H1 (cell line): ENCODE results near the gene AIPL1. TPM values are rescaled to one million over a fixed set of nuclear protein-coding genes. Genes with fewer than 3 reads are reported as not detected.

Experiments
- CTCF ChIA-PET: fragments of 300-600 bp; sonication (Branson Sonifier 250); formaldehyde crosslinking; loops from one replicate; lab custom pipeline; 2021; ENCODE audit not compliant: partially characterized antibody; lab: Charles Lee
- POLR2A ChIA-PET: fragments of 300-600 bp; sonication (Branson Sonifier 250); formaldehyde crosslinking; loops from one replicate; lab custom pipeline; 2021; ENCODE audit warnings: inconsistent platforms; ENCODE audit not compliant: partially characterized antibody; lab: Charles Lee
- DNase-seq, 2 experiments: peaks; one replicate each; pipeline versions ENCODE4 v3.0.0 to v3.0.0-alpha.2; 2010 to 2022; ENCODE audit warnings: low spot score in 2 of 2, low read depth in 1 of 2, mixed read lengths in 1 of 2
- FAIRE-seq: peaks from 2 replicates; lab custom pipeline; 2011; peaks lifted over from hg19 to GRCh38; lab: Jason Lieb, UNC
- H2AFZ ChIP-seq: 2 replicates; pipeline ENCODE4 v1.8.1; 2012; ENCODE audit warnings: low read length, inconsistent platforms
- H2AK5ac ChIP-seq: 2 replicates; pipeline ENCODE4 v1.6.1; 2013; ENCODE audit warnings: low read depth, low read length
- H2BK120ac ChIP-seq: replicated peaks from 2 replicates; pipeline ENCODE3; 2013; ENCODE audit warnings: low read depth, low read length, inconsistent platforms
- H2BK12ac ChIP-seq: 2 replicates; pipeline ENCODE4 v1.6.1; 2013; ENCODE audit warnings: low read depth, low read length
- H2BK15ac ChIP-seq: 2 replicates; pipeline ENCODE4 v1.6.1; 2013; ENCODE audit warnings: low read length
- H2BK20ac ChIP-seq: 2 replicates; pipeline ENCODE4 v1.6.1; 2013; ENCODE audit warnings: low read length
- H2BK5ac ChIP-seq: 2 replicates; pipeline ENCODE4 v1.6.1; 2013; ENCODE audit warnings: low read depth, low read length
- H3K14ac ChIP-seq: 2 replicates; pipeline ENCODE4 v1.6.1; 2013; ENCODE audit warnings: inconsistent platforms; ENCODE audit not compliant: insufficient read length
- H3K18ac ChIP-seq: 2 replicates; pipeline ENCODE4 v1.6.1; 2013; ENCODE audit warnings: low read length; ENCODE audit errors: extremely low read depth
- H3K23ac ChIP-seq: 2 replicates; pipeline ENCODE4 v1.6.1; 2013; ENCODE audit warnings: inconsistent platforms; ENCODE audit not compliant: insufficient read length
- H3K23me2 ChIP-seq: 2 replicates; pipeline ENCODE4 v1.6.1; 2013; ENCODE audit warnings: low read depth, low read length
- H3K27ac ChIP-seq: 2 replicates; pipeline ENCODE4 v1.6.1; 2011; ENCODE audit warnings: low read depth, low read length, inconsistent platforms
- H3K27me3 ChIP-seq, 4 experiments: replicated peaks in 1 of 4; 1 replicate in 1 of 4; 2 replicates in 3 of 4; pipeline versions ENCODE4 v1.6.1 to v1.8.1; 2011 to 2013; ENCODE audit warnings: low read length in 3 of 4, mild to moderate bottlenecking in 3 of 4, inconsistent platforms in 2 of 4, mixed read lengths in 2 of 4, moderate library complexity in 1 of 4; ENCODE audit not compliant: control insufficient read depth in 3 of 4, insufficient read depth in 3 of 4; ENCODE audit errors: extremely low read depth in 1 of 4
- H3K36me3 ChIP-seq, 4 experiments: 2 replicates each; pipeline versions ENCODE4 v1.6.1 to v1.8.1; 2011 to 2013; ENCODE audit warnings: mild to moderate bottlenecking in 4 of 4, low read length in 3 of 4, moderate library complexity in 2 of 4, control low read depth in 1 of 4, inconsistent platforms in 1 of 4; ENCODE audit not compliant: insufficient read depth in 4 of 4, control insufficient read depth in 2 of 4
- H3K4ac ChIP-seq: replicated peaks from 2 replicates; pipeline ENCODE3; 2013; ENCODE audit warnings: low read length, low read depth, mixed read lengths, inconsistent platforms; ENCODE audit not compliant: insufficient read length
- H3K4me1 ChIP-seq, 4 experiments: replicated peaks in 1 of 4; 1 replicate in 1 of 4; 2 replicates in 3 of 4; pipeline versions ENCODE4 v1.6.1 to v1.8.1; 2011 to 2013; ENCODE audit warnings: low read length in 3 of 4, inconsistent platforms in 2 of 4, mixed read lengths in 1 of 4; ENCODE audit not compliant: insufficient read depth in 4 of 4, control insufficient read depth in 3 of 4
- H3K4me2 ChIP-seq, 2 experiments: 2 replicates each; pipeline versions ENCODE4 v1.6.1 to v1.8.1; 2011 to 2013; ENCODE audit warnings: low read depth in 2 of 2, low read length in 2 of 2, control low read depth in 1 of 2, inconsistent platforms in 1 of 2, mild to moderate bottlenecking in 1 of 2; ENCODE audit not compliant: insufficient read depth in 1 of 2
- H3K4me3 ChIP-seq, 4 experiments: fragments of 200-600, 300-600 bp in 1 of 4; sonication (generic), shearing (Covaris generic), sonication (Bioruptor Twin) in 1 of 4; 2 replicates each; pipeline versions ENCODE4 v1.5.1 to v1.8.1; 2011 to 2016; ENCODE audit warnings: low read length in 4 of 4, low read depth in 3 of 4, control low read depth in 2 of 4, inconsistent platforms in 2 of 4, mild to moderate bottlenecking in 2 of 4, mixed read lengths in 1 of 4, moderate library complexity in 1 of 4; ENCODE audit not compliant: insufficient read depth in 2 of 4; ENCODE audit errors: extremely low read depth in 1 of 4
- H3K56ac ChIP-seq: replicated peaks from 2 replicates; pipeline ENCODE3; 2013; ENCODE audit warnings: low read depth, mild to moderate bottlenecking, mixed read lengths, low read length, inconsistent platforms; ENCODE audit not compliant: insufficient read length
- H3K79me1 ChIP-seq: 2 replicates; pipeline ENCODE4 v1.6.1; 2013; ENCODE audit warnings: low read depth, low read length, control low read depth
- H3K79me2 ChIP-seq, 2 experiments: 2 replicates each; pipeline versions ENCODE4 v1.6.1 to v1.8.1; 2012 to 2013; ENCODE audit warnings: low read length in 2 of 2, mild to moderate bottlenecking in 2 of 2, inconsistent platforms in 1 of 2; ENCODE audit not compliant: insufficient read depth in 2 of 2, control insufficient read depth in 1 of 2
- H3K9ac ChIP-seq, 4 experiments: replicated peaks in 1 of 4; 1 replicate in 1 of 4; 2 replicates in 3 of 4; pipeline versions ENCODE4 v1.6.1 to v1.8.1; 2011 to 2013; ENCODE audit warnings: low read depth in 3 of 4, low read length in 3 of 4, control low read depth in 2 of 4, mild to moderate bottlenecking in 2 of 4, moderate library complexity in 2 of 4, inconsistent platforms in 1 of 4; ENCODE audit errors: extremely low read depth in 1 of 4
- H3K9me3 ChIP-seq, 2 experiments: 2 replicates each; pipeline versions ENCODE4 v1.6.1 to v1.8.1; 2012 to 2013; ENCODE audit warnings: mild to moderate bottlenecking in 2 of 2, moderate library complexity in 2 of 2, control low read depth in 1 of 2, inconsistent platforms in 1 of 2, low read depth in 1 of 2, low read length in 1 of 2, mixed read lengths in 1 of 2; ENCODE audit not compliant: insufficient read depth in 2 of 2
- H4K20me1 ChIP-seq, 2 experiments: replicated peaks in 1 of 2; 2 replicates each; pipeline versions ENCODE3 to v1.8.1; 2011 to 2013; ENCODE audit warnings: inconsistent platforms in 2 of 2, low read length in 2 of 2, mild to moderate bottlenecking in 1 of 2; ENCODE audit not compliant: insufficient read depth in 2 of 2, control insufficient read depth in 1 of 2
- H4K5ac ChIP-seq: 2 replicates; pipeline ENCODE4 v1.6.1; 2013; ENCODE audit warnings: low read length, low read depth, mixed read lengths, inconsistent platforms; ENCODE audit not compliant: insufficient read length
- H4K8ac ChIP-seq: 2 replicates; pipeline ENCODE4 v1.8.0; 2013; ENCODE audit warnings: mild to moderate bottlenecking, moderate library complexity, low read length, inconsistent platforms; ENCODE audit not compliant: insufficient read depth; ENCODE audit errors: extremely low read depth
- H4K91ac ChIP-seq: replicated peaks from 2 replicates; pipeline ENCODE3; 2013; ENCODE audit warnings: low read length, mixed read lengths, inconsistent platforms; ENCODE audit not compliant: insufficient read length
- ASH2L ChIP-seq: fragments of 200-600, 300-600 bp; sonication (generic); IDR thresholded peaks from one replicate; pipeline ENCODE4 v1.7.1; 2017; ENCODE audit warnings: low read length
- KDM5A ChIP-seq: fragments of 200-600 bp; IDR thresholded peaks from 2 replicates; pipeline ENCODE4 v1.7.1; 2012; ENCODE audit warnings: mild to moderate bottlenecking, low read length, inconsistent platforms, mixed read lengths
- WGBS, 2 experiments: shearing (Covaris generic) in 1 of 2; methylation state at CpG; one replicate each; pipeline versions ENCODE4 v1.1.6 to v1.1.7; 2013 to 2015; ENCODE audit warnings: low lambda C conversion rate in 2 of 2, mixed read lengths in 2 of 2, inconsistent platforms in 1 of 2, low coverage in 1 of 2, missing lambda C conversion rate in 1 of 2; ENCODE audit not compliant: insufficient replicate concordance in 2 of 2, insufficient coverage in 1 of 2, insufficient read length in 1 of 2; ENCODE audit errors: extremely low coverage in 1 of 2, missing lambda C conversion rate in 1 of 2; 5-methylcytosine and 5-hydroxymethylcytosine counted together
- polyA plus RNA-seq, 7 experiments: library from polyadenylated mRNA; depleted of rRNA in 3 of 7; stranded (reverse) in 5 of 7; unstranded in 2 of 7; fragments of >200 nt in 5 of 7; fragments of 200-250 nt in 2 of 7; gene quantifications; 1 replicate in 5 of 7; 2 replicates in 1 of 7; 4 replicates in 1 of 7; pipeline versions ENCODE4 v1.2.1 to v1.2.3, GENCODE V29; 2011 to 2013; ENCODE audit warnings: missing spikeins in 2 of 7, mixed read lengths in 2 of 7
- total RNA-seq: library from RNA; stranded (reverse); fragmentation: NEBNext Ultra II Directional; extraction: Animal tissue kit (Norgen Biotek cat#: 25700); gene quantifications from 2 replicates; pipeline ENCODE4 v1.2.1, GENCODE V29; 2021

AIPL1 gene
- total and polyA plus RNA-seq, 2 of the 8 experiments (the other 6 are each of a cell fraction or from before 2014, with no cell fraction given) = 0.56 to 0.71 TPM

GRCh38 chr17:6374761-6375312, 60.1 kb downstream of the AIPL1 start:
- Histone ChIP-seq H3K9me3 (no peaks in the 10 kb centered on the region; a peak in 2 of 4 replicates), H3K4me1 (peaks cover 3 to 14% (median 7%) of the 10 kb centered on the region in 4 experiments; a peak in 5 of 7 replicates), H3K4me2 (peak overlapping the region; percentile 49 to 66), H2AFZ (peak overlapping the region; percentile 82), H4K20me1 (no peaks in the 10 kb centered on the region), H3K14ac (no peak overlapping the region), H3K79me1 (no peaks in the 10 kb centered on the region), H3K23me2 (peaks cover 3% of the 10 kb centered on the region), H2BK20ac (peak overlapping the region; percentile 48; the same call in 1 of the 2 replicates), H4K91ac (no peak overlapping the region), H3K56ac (no peak overlapping the region), H4K5ac (no peak overlapping the region), H2BK5ac (peak overlapping the region; percentile 10; the same call in 1 of the 2 replicates), H4K8ac (no peak overlapping the region), H3K36me3 (no peaks in the 10 kb centered on the region), H3K4me3 (peak overlapping the region; percentile 10 to 49 (median 24); a peak in 5 of 8 replicates), H3K18ac (peak overlapping the region; percentile 79; the same call in 1 of the 2 replicates), H3K9ac (no peak overlapping the region), H3K23ac (no peak overlapping the region), H3K79me2 (no peaks in the 10 kb centered on the region), H3K27me3 (no peaks in the 10 kb centered on the region), H3K27ac (no peak overlapping the region), H2BK15ac (peak overlapping the region; percentile 95; the same call in 1 of the 2 replicates), H2AK5ac (no peak overlapping the region), H2BK120ac (no peak overlapping the region), H3K4ac (no peak overlapping the region), H2BK12ac (0 out of 2 replicates have a peak overlapping the region, but pooled peaks have one; percentile 19)
- peak in 1 of 2 experiments; percentile 61 for DNase-seq
- 27% methylated on average over 14 of the region's 14 CpGs; no CpG with 5 or more reads in 1 of the 2 experiments for WGBS, 2 experiments
- ChIA-PET CTCF (interaction anchor here (0.7 to 1.5 kb wide), 3 partner anchors 36 to 89 kb away, joined by 3 read pairs; no protein-coding TSS in a partner anchor), POLR2A (no interaction called here)
- TF ChIP-seq ASH2L (peak; percentile 28), KDM5A (no peak)
- no peak for FAIRE-seq
